ENCODE results near the gene MMAA.

DNA sequence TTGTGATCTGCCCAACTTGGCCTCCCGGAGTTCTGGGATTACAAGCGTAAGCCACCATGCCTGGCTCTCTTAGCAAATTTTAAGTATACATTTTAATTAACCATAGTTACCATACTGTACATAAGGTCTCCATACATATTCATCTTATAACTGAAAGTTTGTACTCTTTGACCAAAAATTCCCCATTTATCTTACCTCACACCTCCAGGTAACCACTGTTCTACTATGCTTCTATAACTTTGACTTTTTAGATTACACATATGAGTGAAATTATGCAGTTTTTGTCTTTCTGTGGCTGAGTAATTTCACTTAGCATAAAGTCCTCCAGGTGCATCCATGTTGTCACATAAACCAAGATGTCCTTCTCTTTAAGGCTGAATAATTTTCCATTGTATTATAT lies 78.1 kb downstream of the MMAA start:
- TF ChIP-seq POU6F1 (CRISPR knock-in tag; IDR thresholded peaks at IDR 0.05; ENCODE audit: borderline replicate concordance, low read depth) (no peak), PATZ1 (CRISPR knock-in tag; IDR thresholded peaks at IDR 0.05; ENCODE audit: borderline replicate concordance) (no peak), CREB5 (CRISPR knock-in tag; IDR thresholded peaks at IDR 0.05; ENCODE audit: low read depth) (no peak)
- TF ChIP-seq, protein P1, sequence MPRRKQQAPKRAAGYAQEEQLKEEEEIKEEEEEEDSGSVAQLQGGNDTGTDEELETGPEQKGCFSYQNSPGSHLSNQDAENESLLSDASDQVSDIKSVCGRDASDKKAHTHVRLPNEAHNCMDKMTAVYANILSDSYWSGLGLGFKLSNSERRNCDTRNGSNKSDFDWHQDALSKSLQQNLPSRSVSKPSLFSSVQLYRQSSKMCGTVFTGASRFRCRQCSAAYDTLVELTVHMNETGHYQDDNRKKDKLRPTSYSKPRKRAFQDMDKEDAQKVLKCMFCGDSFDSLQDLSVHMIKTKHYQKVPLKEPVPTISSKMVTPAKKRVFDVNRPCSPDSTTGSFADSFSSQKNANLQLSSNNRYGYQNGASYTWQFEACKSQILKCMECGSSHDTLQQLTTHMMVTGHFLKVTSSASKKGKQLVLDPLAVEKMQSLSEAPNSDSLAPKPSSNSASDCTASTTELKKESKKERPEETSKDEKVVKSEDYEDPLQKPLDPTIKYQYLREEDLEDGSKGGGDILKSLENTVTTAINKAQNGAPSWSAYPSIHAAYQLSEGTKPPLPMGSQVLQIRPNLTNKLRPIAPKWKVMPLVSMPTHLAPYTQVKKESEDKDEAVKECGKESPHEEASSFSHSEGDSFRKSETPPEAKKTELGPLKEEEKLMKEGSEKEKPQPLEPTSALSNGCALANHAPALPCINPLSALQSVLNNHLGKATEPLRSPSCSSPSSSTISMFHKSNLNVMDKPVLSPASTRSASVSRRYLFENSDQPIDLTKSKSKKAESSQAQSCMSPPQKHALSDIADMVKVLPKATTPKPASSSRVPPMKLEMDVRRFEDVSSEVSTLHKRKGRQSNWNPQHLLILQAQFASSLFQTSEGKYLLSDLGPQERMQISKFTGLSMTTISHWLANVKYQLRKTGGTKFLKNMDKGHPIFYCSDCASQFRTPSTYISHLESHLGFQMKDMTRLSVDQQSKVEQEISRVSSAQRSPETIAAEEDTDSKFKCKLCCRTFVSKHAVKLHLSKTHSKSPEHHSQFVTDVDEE (CRISPR knock-in tag; IDR thresholded peaks at IDR 0.05): no peak

Data from SK-N-SH treated with all-trans-retinoic acid at 6 μM for 48 hours (cell line).